HEK293 (cell line): ENCODE results near the gene SRRM2.

Source experiments
- CTCF ChIA-PET: fragments of 350-600 bp; formaldehyde crosslinking; extraction: SDS; loops from one replicate; lab custom pipeline; 2021; ENCODE audit warnings: antibody characterized with exemption; lab: Yijun Ruan, JAX
- POLR2A ChIA-PET: fragments of 300-600 bp; formaldehyde crosslinking; extraction: SDS; loops from one replicate; lab custom pipeline; 2020; ENCODE audit warnings: antibody characterized with exemption, inconsistent platforms; lab: Yijun Ruan, JAX
- H3K27ac ChIP-seq: fragments of 200-500 bp; sonication (Bioruptor generic); 2 replicates; pipeline ENCODE4 v1.5.1; 2014; ENCODE audit warnings: low read depth, low read length, control low read depth, inconsistent platforms; ENCODE audit errors: extremely low read depth
- H3K36me3 ChIP-seq, 2 experiments: fragments of 200-500 bp in 1 of 2; sonication (Bioruptor generic) in 1 of 2; 1 replicate in 1 of 2; 2 replicates in 1 of 2; pipeline ENCODE4 v1.5.1; 2014 to 2017; ENCODE audit warnings: inconsistent platforms in 2 of 2, low read length in 2 of 2; ENCODE audit not compliant: control insufficient read depth in 2 of 2, insufficient read depth in 1 of 2
- H3K4me1 ChIP-seq: fragments of 200-500 bp; sonication (Bioruptor generic); 2 replicates; pipeline ENCODE4 v1.5.1; 2014; ENCODE audit warnings: mild to moderate bottlenecking, low read length, inconsistent platforms; ENCODE audit not compliant: control insufficient read depth, insufficient read depth
- H3K4me3 ChIP-seq: 2 replicates; pipeline ENCODE4 v1.5.1; 2011; ENCODE audit warnings: low read depth, mild to moderate bottlenecking, control low read depth, low read length, moderate library complexity
- H3K9me3 ChIP-seq: fragments of 200-500 bp; sonication (Bioruptor generic); 2 replicates; pipeline ENCODE4 v1.5.1; 2014; ENCODE audit warnings: low read depth, low read length, inconsistent platforms; ENCODE audit not compliant: control insufficient read depth, insufficient read depth
- HOXD13 ChIP-seq: sonication (generic); formaldehyde crosslinking; IDR thresholded peaks from 2 replicates; pipeline ENCODE4 v1.8.0; 2022; ENCODE audit warnings: missing genetic modification reagents, borderline replicate concordance
- KLF1 ChIP-seq: fragments of 450-650 bp; formaldehyde crosslinking; IDR thresholded peaks from 2 replicates; pipeline ENCODE4 v1.5.1; 2016; ENCODE audit warnings: missing biosample characterization, missing genetic modification characterization
- KLF17 ChIP-seq: fragments of 450-650 bp; formaldehyde crosslinking; IDR thresholded peaks from 2 replicates; pipeline ENCODE4 v1.5.1; 2016; ENCODE audit warnings: missing biosample characterization, missing genetic modification characterization
- MYNN ChIP-seq: fragments of 450-650 bp; formaldehyde crosslinking; IDR thresholded peaks from 2 replicates; pipeline ENCODE4 v1.5.1; 2016; ENCODE audit warnings: missing biosample characterization, missing genetic modification characterization, borderline replicate concordance
- SCRT1 ChIP-seq: fragments of 450-650 bp; formaldehyde crosslinking; IDR thresholded peaks from 2 replicates; pipeline ENCODE4 v1.5.1; 2016; ENCODE audit warnings: missing biosample characterization, missing genetic modification characterization, borderline replicate concordance
- SCRT2 ChIP-seq: fragments of 450-650 bp; formaldehyde crosslinking; IDR thresholded peaks from 2 replicates; pipeline ENCODE4 v1.5.1; 2016; ENCODE audit warnings: missing biosample characterization, missing genetic modification characterization
- SETDB1 ChIP-seq: IDR thresholded peaks from one replicate; pipeline ENCODE4 v1.6.1; 2017; ENCODE audit warnings: mild to moderate bottlenecking, low read length, moderate library complexity, mixed read lengths; ENCODE audit not compliant: insufficient read length
- WT1 ChIP-seq: fragments of 450-650 bp; formaldehyde crosslinking; IDR thresholded peaks from 2 replicates; pipeline ENCODE4 v1.5.1; 2016; ENCODE audit warnings: missing biosample characterization, missing genetic modification characterization
- ZNF121 ChIP-seq: fragments of 450-650 bp; formaldehyde crosslinking; IDR thresholded peaks from 2 replicates; pipeline ENCODE4 v1.5.1; 2016; ENCODE audit warnings: missing biosample characterization, missing genetic modification characterization
- ZNF274 ChIP-seq, 2 experiments: fragments of 200-500 bp in 1 of 2; fragments of 450-650 bp in 1 of 2; sonication (Bioruptor generic) in 1 of 2; formaldehyde crosslinking in 1 of 2; IDR thresholded peaks; 2 replicates each; pipeline versions ENCODE4 v1.5.1 to v1.6.1; 2014 to 2016; ENCODE audit warnings: borderline replicate concordance in 1 of 2, inconsistent platforms in 1 of 2, low read length in 1 of 2, missing biosample characterization in 1 of 2, missing genetic modification characterization in 1 of 2
- ZNF600 ChIP-seq: fragments of 450-650 bp; formaldehyde crosslinking; IDR thresholded peaks from 2 replicates; pipeline ENCODE4 v1.5.1; 2016; ENCODE audit warnings: missing biosample characterization, missing genetic modification characterization
- ZNF843 ChIP-seq: fragments of 450-650 bp; formaldehyde crosslinking; IDR thresholded peaks from 2 replicates; pipeline ENCODE4 v1.5.1; 2016; ENCODE audit warnings: missing biosample characterization, missing genetic modification characterization
- TF ChIP-seq, protein P1 (sequence below): fragments of 450-650 bp; formaldehyde crosslinking; IDR thresholded peaks from 2 replicates; pipeline ENCODE4 v1.5.1; 2016; ENCODE audit warnings: missing biosample characterization, missing genetic modification characterization

Gene SRRM2

DNA sequence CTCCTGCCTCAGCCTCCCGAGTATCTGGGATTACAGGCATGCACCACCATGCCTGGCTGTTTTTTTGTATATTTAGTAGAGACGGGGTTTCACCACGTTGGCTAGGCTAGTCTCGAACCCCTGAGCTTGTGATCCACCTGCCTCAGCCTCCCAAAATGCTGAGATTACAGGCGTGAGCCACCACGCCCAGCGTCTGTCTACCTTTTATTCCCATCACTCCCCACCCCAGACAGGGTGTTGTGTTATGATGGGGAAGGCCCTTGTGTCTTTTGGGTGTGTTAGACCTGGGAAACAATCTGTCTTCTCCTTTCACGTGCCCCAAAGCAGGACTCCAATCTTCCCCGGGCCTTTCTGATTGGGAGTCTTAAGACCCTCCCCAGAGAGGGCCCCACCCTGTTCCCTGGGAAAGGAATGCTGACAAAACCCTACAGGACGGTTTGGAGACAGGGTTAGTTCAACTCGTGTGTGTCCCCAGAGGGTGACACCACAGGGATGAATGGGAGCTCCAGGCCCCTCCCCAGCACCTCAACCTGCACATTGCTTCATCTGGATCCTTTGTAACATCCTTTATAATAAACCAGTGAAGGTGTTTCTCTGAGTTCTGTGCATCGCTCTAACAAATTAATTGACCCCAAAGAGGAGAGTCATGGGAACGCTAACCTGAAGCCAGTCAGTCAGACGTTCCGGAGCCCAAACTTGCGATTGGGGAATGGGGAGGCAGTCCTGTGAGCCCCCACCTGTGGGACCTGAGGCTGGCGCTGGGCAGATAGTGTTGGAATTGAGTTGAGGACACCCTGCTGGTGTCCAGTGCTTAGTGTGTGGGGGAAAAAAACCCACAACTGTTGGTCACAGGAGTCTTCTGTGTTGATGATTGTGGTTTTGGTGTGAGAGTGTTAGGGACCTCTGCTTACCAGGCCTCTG, 27.8 kb downstream of the SRRM2 start:
- peaks cover 0 to 9% of the 10 kb centered on the region in 2 experiments; a peak in 1 of 3 replicates for H3K36me3 ChIP-seq
- POLR2A ChIA-PET = no interaction called here
- TF ChIP-seq SCRT2 = peak; percentile 82
- TF ChIP-seq ZNF600 = peak; percentile 47; the same call in 1 of the 2 replicates
- no peak for TF ChIP-seq MYNN
- peak; percentile 75; the same call in 1 of the 2 replicates for TF ChIP-seq SCRT1 (tag by site-specific recombination)
- peak; percentile 87 for TF ChIP-seq KLF1
- peak; percentile 43; the same call in 1 of the 2 replicates for TF ChIP-seq KLF17
- no peak for TF ChIP-seq SETDB1

DNA sequence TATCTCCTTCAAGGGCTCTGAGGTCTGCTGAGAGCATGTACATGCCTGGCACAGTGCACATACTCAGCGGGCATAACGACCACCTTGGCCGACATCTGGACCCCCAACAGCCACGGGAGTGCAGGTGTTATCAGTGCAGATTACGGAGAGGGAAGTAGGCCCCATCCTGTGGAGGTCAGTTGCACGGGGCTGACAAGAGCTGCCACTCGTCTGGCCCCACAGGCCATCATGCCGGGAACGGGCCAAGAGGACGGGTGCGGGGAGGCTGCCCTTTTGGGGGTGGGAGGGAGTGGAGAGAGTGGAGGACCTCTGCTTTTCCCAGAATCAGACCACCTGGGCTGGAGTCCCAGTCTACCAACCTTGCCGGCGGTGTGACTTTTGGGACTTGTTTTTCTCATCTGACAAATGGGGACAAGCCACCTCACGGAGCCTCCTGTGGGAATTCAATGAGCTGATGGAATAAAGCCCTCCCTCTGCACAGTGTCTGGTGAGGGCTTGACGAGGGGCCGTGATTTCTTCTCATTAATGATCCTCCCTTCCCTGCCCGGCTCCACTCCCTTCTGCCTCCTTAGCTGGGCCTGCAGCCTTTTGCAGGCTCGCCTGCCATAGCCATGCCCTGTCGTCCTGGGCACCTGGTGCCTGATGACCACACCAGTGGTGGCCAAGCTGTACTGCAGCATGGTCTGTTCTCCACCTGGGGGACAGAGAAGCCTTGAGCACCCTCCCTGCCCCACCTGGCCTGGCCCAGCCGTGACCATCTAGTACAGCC, 30.3 kb downstream of the SRRM2 start:
- no peaks in the 10 kb centered on the region for H3K9me3 ChIP-seq

More for the DNA sequence above, 27.8 kb downstream of the SRRM2 start:
- no peak overlapping the region for H3K27ac ChIP-seq
- no peaks in the 10 kb centered on the region for H3K9me3 ChIP-seq
- CTCF ChIA-PET = interaction anchor here (1.2 to 1.7 kb wide), 2 partner anchors 92 to 147 kb away, joined by 3 to 4 read pairs; no protein-coding TSS in a partner anchor
- H3K4me1 ChIP-seq = peaks cover 2% of the 10 kb centered on the region; the same call in 1 of the 2 replicates
- no peak overlapping the region for H3K4me3 ChIP-seq

GRCh38 chr16:2783581-2784357, 31.3 kb downstream of the SRRM2 start:
- H3K9me3 ChIP-seq = no peaks in the 10 kb centered on the region
- no peaks in the 10 kb centered on the region for H3K4me1 ChIP-seq
- ChIA-PET POLR2A (no interaction called here), CTCF (interaction anchor here (0.7 to 1.1 kb wide), 2 partner anchors 21 to 89 kb away, joined by 3 to 4 read pairs; no protein-coding TSS in a partner anchor)
- no peaks in the 10 kb centered on the region for H3K36me3 ChIP-seq
- TF ChIP-seq HOXD13 (no peak), ZNF274 (IDR thresholded peaks at IDR 0.05; ENCODE audit: low read length) (no peak), ZNF274 (tag by site-specific recombination; IDR thresholded peaks at IDR 0.05; ENCODE audit: borderline replicate concordance) (no peak), ZNF843 (no peak)
- H3K27ac ChIP-seq = no peak overlapping the region
- H3K4me3 ChIP-seq = no peak overlapping the region

More for the DNA sequence above, 30.3 kb downstream of the SRRM2 start:
- TF ChIP-seq ZNF121 (tag by site-specific recombination) = no peak
- TF ChIP-seq, protein P1, sequence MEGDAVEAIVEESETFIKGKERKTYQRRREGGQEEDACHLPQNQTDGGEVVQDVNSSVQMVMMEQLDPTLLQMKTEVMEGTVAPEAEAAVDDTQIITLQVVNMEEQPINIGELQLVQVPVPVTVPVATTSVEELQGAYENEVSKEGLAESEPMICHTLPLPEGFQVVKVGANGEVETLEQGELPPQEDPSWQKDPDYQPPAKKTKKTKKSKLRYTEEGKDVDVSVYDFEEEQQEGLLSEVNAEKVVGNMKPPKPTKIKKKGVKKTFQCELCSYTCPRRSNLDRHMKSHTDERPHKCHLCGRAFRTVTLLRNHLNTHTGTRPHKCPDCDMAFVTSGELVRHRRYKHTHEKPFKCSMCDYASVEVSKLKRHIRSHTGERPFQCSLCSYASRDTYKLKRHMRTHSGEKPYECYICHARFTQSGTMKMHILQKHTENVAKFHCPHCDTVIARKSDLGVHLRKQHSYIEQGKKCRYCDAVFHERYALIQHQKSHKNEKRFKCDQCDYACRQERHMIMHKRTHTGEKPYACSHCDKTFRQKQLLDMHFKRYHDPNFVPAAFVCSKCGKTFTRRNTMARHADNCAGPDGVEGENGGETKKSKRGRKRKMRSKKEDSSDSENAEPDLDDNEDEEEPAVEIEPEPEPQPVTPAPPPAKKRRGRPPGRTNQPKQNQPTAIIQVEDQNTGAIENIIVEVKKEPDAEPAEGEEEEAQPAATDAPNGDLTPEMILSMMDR = 0 out of 2 replicates have a peak, but pooled peaks have one; percentile 13
- peak; percentile 54; the same call in 1 of the 2 replicates for TF ChIP-seq WT1 (tag by site-specific recombination)
- Histone ChIP-seq H3K4me3 (no peak overlapping the region), H3K27ac (no peak overlapping the region), H3K4me1 (peaks cover 2% of the 10 kb centered on the region; the same call in 1 of the 2 replicates), H3K36me3 (no peaks in the 10 kb centered on the region)
- ChIA-PET CTCF (interaction anchor here (0.6 to 0.7 kb wide), 3 partner anchors 20 to 88 kb away, joined by 3 to 5 read pairs (median 4); no protein-coding TSS in a partner anchor), POLR2A (interaction anchor here (0.6 to 1.2 kb wide), 2 partner anchors 30 to 117 kb away, joined by 3 read pairs; partner anchors contain the start of gene SRRM2)
